GM18508 (cell line): ENCODE measurements around the gene SLC37A3.

Experiments
- ATAC-seq: cut with Tn5 transposase; IDR thresholded peaks from one replicate; pipeline ENCODE4 v1.9.1; 2021; ENCODE audit warnings: moderate number of reproducible peaks; ENCODE audit not compliant: insufficient read depth, unreplicated experiment

SLC37A3 gene

DNA sequence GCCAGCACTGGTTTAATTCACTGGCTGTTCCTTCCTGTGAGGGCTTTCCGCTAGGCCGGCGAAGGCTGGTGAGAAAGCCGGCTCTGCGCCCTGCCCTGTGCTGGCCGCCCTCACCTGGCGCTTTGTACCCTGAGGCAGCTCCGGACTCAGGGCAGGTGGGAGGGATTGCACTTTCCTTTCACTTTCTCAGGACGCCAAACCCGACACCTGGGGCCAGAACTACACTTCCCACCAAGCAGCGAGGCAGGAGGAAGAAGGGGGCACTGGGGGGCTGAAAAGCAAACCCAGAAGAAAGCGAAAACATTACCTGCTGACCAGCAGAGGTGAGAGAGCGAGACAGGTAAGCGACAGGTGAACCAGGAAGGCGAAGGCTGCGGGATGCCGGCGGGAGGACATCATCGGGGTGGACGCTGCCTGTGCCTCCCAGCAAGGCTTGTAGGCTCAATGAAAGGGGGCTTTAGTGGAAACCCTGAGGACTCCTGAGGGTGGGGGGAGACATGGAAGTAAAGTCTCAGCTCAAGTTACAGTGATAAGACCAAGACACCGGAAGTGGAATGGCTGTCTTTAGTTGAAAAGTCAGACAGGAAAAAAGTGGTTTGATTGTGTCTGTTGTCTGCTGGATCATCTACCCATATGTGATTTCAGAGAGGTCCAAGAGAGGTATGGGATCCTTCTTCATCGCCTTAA lies 5.7 kb upstream of the SLC37A3 start, which contains the start of gene RAB19:
RAB19 (plus strand) TSS at position 181 of the 687 bp plus-strand sequence. CDS start 3,589 bp downstream, outside the sequence.
- ATAC-seq = no peak

DNA sequence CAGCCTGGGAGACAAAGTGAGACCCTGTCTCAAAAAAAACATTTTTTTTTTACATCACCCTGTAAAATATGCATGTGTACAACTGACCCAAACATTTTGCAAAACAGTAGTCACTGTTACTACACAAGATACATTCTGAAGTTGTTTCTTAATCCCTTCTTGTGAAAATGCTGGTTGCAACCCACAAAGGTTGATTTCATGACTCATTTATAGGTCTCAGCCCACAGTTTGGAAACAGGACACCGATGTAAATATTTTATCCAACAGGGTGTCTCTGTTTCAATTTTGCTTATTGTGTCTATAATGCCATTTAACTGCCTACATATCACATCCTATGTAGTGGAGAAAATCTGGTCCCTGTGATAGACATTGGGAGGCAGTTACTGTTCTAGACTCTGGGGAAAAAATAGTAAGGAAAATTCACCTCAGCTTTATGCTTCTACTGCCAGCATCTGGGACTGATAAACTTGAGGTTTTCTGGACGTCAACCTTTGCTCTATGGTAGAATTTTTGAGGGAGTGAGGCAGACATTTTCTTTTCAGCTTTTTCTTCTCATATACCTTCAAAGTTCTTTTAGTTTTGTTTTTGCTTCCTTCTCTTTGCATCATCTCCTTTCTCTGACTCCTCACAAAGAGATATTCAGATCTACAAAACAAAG lies 4.0 kb upstream of the SLC37A3 start:
- ATAC-seq = no peak

DNA sequence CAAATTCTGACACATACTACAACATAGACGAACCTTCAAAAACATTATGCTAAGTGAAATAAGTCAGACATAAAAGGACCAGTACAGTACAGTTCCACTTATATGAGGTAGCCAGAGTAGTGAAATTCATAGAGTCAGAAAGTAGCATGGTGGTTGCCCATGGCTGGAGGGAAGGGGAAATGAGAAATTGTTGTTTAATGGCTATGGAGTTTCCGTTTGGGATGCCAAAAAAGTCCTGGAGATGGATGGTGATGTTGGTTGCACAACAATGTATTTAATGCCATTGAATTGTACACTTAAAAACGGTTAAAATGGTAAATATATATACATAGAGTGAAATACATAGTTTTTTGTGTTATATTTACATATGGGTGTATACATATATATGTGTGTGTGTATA lies 2.1 kb upstream of the SLC37A3 start:
- ATAC-seq = no peak

DNA sequence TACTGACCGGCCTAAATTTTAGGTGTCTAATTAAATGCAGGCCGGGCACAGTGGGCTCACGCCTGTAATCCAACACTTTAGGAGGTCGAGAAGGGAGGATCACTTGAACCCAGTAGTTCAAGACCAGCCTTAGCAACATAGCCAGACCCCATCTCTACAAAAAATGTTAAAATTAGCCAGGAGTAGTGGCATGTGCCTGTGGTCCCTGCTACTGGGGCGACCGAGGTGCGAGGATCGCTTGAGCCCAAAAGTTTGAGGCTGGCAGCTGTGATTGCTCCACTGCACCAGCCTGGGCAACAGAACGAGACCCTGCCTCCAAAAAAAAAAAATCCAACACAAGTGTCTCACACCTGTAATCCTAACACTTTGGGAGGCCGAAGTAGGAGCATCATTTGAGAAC lies 491 bp upstream of the SLC37A3 start:
- no peak for ATAC-seq

DNA sequence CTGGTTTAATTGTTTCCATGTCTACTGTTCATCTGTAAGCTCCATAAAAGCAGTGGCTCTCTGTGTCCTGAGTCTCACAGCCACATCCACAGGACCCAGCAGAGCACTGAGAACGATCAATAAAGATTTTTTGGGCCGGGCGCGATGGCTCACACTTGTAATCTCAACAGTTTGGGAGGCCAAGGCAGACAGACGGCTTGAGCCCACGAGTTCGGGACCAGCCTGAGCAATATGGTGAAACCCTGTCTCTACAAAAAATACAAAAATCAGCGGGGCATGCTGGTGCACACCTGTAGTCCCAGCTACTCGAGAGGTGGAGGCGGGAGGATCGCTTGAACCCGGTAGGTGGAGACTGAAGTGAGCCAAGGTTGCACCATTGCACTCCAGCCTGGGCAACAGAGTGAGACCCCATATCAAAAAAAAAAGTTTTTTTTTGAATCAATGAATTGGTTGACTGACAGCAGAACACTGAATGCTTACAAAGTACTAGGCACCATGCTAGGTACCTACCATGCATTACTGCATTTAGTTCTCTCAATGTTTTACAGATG lies 4.5 kb downstream of the SLC37A3 start:
- no peak for ATAC-seq

DNA sequence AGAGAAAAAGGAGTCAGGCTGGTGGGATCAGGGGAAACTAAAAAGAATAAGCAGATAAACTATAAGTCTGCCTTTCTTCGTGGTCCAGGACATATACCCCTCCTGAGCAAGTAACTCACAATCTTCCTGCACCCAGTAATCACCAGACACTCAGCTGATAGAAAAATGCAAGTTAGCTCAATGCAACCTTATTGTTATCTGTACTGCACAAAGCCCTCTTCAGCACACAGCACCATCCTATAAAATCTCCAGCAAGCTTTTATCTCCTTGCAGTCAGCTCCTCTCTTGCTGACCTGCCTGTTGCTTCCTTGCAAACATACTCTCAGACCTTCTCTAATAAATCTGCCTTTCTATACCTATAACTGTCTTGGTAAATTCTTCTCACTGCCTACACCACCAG lies 6.7 kb downstream of the SLC37A3 start:
- no peak for ATAC-seq

DNA sequence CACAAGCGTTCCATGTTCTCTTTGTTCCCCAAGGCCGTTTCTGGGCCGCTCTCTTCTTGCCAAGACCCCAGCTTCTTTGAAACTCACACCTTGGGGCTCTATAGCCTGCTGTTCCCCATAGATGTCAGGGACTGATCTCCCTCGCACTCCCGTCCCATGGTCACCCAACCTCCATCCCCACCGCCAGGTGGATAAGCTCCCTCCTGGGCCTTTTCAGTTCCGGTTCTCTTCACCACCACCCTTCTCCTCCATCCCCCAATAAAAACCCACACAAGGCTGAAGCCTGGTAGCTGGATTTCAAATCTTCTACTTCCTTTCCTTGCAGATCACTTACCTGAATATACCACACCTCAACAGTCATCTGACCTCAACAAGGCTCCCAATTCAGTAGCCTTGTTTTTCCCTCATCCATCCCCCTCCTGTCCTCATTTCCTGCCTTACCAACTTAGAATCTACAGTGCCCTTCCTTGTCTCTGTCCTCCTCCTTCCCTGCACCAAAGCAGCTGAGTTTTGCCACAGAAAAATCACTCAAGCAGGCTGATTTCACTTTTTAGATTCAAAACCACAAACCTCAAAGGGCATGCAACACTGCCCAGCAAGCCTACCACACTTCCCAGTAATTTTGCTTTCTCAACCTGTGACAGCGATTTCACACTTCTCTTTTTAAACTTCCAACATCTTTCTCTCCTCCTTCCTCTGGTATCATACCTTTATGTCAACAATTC lies 7.7 kb downstream of the SLC37A3 start:
- ATAC-seq = peak; percentile 65

DNA sequence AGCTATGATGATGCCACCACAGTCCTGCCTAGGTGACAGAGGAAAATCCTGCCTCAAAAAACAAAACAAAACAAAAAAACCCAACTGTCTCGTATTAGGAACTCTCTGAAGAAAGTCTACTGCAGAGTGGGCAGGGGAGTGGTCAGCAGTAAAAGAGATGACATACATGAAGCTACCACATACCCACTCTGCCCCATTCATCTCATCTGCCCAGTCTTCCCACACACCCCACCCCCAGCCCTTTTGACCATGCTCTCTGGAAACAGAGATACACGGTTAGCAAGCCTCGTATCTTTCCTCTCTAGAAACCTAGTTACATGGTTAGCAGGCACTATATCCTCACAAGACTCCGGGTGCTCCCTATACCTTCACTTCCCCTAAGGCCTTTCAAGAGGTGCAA lies 8.3 kb downstream of the SLC37A3 start:
- ATAC-seq = peak; percentile 9

DNA sequence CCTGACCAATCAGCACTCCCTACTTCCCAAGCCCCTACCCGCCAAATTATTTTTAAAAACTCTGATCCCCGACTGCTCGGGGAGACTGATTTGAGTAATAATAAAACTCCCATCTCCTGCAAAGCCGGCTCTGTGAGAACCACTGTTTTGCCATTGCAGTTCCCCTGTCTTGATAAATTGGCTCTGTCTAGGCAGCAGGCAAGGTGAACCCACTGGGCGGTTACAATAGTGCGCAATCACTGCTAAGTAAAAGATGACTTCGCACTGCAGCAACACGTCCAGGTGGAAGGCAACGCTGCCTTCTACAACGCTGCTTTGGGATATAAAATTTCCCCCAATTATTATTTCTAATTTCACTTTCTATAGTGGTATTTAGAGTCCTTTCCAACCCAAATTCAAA lies 8.9 kb downstream of the SLC37A3 start:
- ATAC-seq = no peak

DNA sequence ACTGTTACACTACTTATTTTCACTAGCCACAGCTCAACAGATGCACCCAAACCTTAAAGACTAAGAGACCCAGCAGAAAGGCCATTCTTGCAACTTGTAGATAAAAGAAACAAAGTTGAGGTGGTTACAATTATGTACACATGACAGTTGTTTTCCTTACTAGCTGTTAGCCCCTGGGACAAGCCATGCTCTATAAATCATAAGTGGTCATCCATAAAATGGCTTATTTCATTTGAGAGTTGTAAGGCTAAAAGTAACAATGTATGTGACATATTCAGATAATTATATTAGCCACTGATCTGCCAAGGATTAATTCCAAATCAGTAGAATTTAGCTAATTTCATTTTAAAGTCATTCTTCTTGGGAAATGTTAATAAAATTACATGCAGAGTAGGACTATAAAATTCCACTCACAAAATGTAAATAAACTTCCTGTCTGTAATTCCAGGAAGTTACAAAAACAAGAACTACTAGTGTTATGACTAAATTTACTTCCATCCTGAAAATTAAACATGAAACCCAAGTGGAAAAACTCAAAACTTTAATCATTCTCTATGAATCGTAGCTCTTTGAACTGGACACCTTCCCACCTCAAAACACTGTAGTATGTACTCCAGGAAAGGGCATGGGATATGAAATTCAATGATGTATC lies 13.3 kb downstream of the SLC37A3 start:
- ATAC-seq = no peak

DNA sequence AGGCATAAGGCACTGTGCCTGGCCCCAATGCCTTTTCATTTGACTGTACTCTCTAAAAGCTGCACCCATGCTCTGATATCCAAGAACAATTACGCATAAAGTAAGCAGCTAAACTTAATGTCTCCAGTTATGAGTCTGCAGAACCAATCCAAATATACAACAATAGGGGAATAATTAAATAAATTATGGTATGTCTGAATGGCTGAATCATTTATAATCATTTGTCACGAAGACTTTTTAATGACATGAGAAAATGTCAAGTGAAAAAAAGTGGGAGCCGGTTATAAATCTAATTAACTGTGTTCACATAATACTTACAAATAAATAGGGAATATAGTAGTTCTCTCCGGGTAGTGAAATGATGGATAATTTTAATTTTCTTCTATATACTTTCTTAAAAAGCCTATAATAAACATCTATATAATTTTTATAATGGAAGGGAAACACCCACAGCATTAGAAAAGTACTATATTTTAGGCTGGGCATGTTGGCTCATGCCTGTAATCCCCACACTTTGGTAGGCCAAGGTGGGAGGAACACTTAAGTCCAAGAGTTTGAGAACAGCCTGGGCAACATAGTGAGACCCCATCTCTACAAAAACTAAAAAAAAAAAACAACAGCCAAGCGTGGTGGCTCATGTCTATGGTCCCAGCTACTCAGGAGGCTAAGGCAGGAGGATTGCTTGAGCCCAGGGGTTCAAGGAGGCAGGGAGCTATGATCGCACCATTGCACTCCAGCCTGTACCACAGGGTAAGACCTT lies 14.2 kb downstream of the SLC37A3 start:
- ATAC-seq = no peak

DNA sequence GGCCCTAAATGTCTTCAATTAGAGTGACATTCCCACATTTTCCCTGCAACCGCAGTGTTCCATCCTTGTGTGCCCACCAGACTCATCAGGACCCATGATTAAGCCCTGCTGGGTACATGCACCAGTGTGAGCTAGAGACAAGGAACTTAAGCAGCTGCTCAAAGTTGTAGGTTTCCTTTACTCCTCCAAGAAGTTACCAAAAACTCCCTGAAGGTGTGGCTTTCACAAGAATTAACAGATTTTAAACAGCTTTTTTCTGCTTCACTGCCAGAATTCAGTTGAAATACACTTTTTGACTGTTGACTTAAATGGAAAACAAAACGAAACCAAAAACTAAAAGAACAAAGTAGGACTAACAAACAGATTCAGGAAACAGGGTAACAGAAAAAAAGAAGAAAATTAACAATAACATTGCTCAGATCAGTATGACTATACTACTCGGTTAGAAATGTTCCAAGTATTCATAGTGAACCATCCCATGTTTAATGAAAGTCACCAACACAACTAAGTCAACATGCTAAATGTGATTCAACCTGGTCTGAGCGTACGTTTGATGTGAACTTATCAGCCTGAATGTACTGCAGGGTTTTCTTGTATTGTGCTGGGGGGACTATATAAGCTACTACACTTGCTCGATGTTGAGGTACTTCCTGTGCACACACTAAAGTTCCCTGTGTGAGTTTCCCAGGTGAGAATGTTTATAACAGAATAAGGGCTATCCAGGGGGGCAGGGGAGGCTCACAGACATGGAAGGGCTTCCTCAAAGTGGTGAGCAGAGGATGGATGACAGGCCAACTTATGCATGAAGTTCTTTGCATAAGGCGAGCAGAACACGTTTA lies 22.2 kb downstream of the SLC37A3 start:
- no peak for ATAC-seq

DNA sequence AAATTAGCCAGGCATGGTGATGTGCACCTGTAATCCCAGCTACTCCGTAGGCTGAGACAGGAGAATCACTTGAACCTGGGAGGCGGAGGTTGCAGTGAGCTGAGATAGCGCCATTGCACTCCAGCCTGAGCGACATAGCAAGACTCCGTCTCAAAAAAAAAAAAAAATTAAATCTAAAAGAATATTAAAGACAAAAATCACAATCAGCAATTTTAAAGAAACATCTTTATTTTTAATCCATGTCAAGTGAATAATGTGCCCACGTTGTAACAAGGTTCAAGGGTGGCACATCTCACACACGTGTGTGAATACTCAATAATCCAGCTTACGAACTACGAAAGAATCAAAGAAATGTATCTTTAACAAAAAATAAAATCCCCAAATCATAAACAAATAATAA lies 23.0 kb downstream of the SLC37A3 start:
- no peak for ATAC-seq

DNA sequence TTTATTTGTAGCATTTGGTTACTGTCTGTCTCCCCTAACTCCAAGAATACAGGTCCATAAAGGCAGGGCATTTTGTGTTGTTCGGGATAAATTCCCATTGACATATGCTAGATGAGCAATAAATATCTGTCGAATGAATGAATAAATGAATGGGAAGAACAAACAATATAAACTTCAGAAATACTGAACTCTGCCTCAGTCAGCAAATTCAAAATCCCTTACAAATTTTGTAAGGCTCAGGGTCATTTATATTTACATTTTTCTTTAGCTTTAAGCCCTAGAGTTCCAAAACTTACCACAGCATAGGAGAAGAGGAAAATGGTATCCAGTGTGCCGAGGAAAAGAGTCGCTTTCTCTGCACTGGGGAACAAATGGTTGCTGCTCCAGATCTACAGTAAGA lies 29.0 kb downstream of the SLC37A3 start:
- no peak for ATAC-seq

DNA sequence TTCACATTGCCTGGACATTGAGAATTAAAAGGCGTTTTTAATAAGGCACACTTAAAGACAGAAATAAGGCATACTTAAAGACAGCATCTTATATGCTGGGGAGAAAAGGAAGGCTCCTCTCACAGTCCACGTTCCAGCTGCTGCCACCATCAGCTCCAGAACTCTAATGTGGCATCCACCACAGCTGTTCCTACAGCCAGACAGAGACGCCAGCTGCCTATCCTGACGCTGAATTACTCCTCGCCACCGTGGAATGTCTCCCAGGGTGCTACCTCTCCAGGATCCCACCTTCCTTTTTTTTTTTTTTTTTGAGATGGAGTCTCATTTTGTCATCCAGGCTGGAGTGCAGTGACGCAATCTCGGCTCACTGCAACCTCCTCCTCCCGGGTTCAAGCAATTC lies 30.8 kb downstream of the SLC37A3 start:
- no peak for ATAC-seq

DNA sequence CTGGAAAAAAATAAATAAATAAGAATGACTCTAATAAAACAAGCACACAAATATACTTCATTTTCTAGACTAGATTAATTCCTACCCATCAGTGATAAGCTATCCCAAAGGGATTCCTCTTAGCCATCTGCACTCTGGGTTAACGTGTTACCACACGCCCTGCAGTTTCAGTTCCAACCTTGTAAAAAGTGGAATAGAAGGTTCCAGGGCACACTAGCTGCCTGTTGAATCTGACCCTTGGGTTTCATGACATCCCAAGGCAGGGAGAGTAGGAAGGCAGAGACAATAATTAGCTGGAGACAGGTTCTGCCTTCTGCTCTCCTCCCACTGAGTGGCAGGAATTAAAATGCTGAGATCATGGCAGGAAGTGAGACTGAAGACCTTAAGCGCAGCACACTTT lies 33.5 kb downstream of the SLC37A3 start:
- ATAC-seq = no peak

DNA sequence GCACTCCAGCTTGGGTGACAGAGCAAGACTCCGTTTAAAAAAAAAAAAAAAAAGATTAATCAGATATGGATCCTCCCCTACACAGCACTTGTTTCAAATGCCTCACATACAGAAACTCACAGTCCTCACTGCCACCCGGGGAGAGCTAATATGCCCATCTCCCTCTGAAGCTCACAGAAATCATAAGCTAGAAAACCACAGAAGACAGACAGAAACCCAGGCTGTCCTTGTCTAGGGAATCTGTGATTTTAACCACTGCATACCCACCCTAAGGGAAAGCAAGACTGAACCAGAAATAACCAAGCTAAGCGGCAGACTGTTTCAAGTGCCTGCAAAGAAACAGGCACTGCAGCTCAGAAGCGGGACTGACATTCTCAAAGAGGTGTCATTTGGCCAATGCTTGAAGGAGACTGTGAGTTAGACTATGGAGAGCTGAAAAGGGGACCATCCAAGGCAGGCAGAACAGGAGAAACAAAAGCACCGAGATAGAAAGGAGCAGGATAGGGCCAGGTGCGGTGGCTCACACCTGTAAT lies 37.6 kb downstream of the SLC37A3 start:
- ATAC-seq = no peak

DNA sequence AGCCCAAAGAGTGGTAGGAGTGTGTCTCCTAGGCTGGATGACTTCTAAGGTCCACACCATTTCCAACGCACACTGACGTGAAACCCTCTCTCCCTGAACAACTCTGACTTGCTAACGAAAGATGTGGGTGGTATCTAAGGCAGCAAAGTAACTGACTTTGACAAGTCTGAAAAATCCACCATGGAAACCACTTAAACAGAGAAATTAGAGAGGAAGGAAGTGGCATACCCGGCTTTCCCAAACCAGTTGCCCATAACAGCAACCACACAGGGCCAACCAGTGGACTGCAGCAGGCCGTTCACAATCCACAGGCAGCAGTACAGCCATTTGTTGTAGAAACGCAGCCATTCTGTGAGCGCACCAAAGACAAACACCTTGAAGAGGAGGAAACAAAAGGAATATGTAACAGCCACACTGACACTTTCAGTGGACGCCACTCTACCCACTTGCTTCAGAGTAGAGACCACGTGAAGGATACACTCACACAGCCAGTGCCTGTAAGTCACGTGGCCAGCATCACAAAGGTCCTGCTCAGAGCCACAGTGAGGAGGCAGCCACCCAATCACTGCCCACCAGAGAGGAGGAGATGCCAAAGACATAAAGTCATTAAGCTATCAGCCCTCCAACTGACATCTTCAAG lies 39.8 kb downstream of the SLC37A3 start:
- ATAC-seq = no peak
